Medulla oblongata (tissue), 1 donor: ENCODE measurements around the gene MMP2.
A peak's percentile ranks its signal among the peaks of the same experiment; 100 is the strongest.

Experiments
- DNase-seq: peaks from one replicate; pipeline ENCODE4 v3.0.0-alpha.2; 2015; ENCODE audit errors: extremely low spot score

Gene MMP2

DNA sequence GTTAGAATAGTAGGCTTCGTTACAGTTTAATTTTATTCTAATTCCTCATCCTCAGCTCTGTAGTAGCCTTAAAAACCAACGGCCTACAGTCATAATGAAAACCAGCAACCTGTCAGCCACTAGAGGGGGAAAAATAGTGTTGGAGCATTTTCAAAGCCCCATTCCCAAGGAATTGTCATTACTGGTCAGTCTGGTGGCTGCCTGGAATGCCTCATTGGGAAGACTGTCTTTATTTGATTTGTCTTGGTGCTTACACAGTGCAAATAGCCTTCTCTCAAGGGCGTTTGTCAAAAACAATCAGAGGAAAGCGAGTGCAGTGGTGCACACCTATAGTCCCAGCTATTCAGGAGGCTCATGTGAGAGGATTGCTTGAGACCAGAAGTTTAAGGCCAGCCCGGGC is 34.6 kb downstream of the MMP2 start:
- DNase-seq = no peak

DNA sequence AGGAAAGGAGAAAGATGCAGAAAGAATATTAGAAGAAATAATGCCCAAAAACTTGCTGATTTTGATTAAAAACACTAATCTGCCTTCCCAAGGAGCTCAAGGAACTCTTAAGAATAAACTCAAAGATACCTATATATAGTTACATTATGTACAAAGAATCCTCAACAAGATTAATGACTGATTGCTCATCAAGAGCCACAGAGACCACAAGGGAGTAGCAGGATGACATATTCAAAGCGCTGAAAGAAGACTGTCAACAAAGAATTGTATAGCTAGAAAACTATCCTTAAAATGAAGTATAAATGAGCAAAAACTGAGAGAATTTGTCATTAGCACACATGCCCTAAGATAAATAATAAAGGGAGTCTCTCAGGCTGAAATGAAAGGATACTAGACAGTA is 36.1 kb downstream of the MMP2 start:
- DNase-seq = no peak

DNA sequence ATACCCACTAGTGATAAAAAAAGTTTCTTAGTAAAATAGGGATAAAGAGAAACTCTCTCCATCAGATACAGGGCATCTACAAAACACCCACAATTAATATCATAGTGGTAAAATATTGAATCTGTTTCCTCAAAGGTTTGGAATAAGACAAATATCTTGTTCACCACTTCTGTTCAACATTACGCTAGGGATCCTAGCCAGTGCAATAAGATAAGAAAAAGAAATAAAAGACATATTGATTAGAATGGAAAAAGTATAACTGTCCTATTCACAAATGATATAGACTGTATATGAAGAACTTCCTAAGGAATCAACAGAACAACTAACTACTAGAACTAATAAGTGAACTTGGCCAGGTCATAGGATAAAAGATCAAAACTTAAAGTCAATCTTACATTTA is 42.8 kb downstream of the MMP2 start:
- DNase-seq = no peak

DNA sequence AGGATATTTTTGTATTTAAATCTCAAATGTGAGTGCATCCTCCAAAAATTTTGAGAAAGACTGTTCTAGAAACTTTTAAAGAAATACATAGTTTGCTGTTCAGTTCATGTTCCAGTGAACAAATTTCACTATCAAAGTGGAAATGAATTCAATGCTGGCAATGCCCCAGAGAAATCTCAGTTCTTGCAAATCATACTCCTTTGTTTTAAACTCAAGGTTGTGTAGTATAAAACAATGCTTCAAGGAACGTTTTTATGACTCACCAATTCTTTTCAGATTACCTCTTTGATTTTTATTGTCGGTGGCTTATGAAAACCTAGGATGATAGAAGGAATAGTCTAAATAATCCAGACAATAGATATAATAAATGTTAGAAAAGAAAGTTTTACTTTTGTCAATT is 47.4 kb downstream of the MMP2 start:
- DNase-seq = no peak

DNA sequence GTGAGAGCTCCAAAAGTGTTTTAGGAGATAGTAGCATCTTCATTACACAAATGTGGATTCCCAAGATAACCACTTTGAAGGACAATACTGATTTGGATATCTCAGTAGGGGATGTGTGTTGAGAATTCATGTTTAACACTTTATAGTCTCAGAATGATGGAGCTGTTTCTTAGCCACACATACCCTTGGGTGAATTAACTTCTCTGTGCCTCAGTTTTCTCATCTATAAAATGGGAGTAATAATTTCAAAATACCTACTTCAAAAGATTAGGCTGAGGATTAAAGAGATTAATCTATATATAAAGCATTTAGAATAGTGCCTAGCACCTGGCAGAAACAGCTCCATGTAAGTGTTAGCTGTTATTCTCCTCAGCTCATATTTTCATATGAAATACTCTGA is 48.9 kb downstream of the MMP2 start:
- DNase-seq = no peak

DNA sequence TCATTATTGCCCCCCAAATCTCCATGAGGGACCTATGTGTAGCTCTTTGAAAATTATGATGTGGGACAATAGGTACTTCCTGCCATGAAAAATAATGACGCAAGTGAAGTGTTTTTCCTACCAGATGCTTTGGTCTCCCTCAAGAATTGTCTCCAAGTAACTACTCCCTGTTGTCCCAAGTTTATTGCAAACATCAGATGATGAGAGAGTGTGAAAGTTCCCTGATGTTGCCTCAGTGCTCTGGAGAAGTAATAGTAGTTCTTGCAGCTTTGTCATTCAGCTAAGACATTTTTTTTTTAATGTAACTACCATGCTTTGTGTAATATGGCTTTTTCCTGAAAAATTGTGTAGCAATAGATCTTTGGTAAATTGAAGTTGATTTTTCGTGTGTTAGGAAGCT is 50.0 kb downstream of the MMP2 start:
- DNase-seq = no peak

DNA sequence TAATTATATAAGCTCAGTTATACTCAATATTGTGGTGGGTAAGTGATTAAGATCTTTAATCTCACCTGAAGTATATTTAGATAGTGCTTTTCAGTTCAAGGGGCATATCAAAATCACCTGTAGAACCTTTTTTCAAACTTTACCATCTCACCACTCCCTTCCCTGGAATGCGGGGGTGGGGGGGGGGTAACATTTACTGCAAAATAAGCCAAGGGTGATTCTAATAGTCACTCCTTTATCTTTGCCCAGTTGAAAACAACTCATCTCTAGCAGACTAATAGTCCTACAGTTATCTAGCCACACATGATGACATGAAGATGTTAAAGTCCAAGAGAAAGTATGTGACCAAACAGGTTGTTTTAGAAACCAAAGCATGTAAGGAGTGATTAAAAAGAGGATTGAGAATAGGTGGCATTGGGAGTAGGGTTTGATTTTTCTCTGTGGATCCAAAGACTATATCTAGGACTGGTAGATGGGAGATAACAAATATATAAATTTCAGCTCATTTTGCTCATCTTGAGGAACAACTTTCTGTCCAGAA is 51.4 kb downstream of the MMP2 start:
- DNase-seq = no peak

DNA sequence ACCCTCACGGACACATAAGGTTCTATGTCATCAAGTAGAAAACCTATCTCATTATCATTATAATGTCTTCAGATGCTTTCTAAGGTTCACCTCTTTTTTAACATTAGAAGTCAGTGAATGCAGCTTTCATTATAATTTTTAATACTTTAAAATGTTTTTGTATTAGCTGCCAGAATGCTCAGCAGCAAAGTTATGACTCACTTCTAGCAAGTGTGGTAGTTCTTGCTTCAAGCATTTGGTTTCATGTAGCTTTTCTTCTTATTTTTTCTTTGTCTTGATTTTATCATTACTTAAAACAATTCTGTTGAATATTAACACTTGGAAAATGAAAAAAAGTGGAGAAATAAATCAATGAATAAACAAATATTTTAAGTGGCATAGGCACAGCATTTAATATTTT is 53.2 kb downstream of the MMP2 start:
- no peak for DNase-seq

DNA sequence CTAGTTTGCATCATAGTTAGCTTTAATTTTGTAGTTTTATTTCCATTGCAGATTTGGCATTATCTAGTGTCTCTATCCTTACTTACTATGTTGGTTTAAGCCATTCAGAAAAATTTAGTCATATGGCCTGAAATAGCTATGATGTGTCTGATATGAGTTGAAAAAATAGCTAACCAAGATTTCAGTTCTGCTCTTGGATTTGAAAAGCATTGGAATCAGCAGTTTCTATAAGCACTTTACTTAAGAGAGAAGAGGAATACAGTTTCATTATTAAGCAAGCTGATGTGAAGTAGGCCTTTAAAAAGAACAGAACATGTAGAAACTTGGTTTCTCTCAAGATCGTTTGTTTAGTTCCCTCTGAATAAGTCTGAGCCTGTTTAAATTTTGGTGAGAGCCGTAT is 55.8 kb downstream of the MMP2 start:
- DNase-seq = peak; percentile 73

DNA sequence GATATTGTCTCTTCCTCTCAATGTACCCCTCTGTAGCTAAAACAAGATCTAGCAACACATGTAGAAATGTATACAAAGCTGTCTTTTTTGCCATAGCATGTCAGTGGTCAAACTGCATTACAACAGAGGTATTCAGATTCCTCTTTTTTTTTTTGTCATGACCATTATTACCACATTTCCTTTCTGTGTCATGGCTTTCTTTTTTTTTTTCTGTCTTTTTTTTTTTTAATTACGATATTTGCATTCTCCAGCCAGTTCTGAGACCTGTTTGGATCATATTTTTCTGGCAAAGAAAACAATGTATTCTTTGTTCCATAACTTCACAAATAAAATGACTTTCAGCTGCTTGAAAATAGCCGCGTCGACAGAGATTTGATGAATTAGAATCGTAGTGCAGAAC is 60.1 kb downstream of the MMP2 start:
- DNase-seq = peak; percentile 31

DNA sequence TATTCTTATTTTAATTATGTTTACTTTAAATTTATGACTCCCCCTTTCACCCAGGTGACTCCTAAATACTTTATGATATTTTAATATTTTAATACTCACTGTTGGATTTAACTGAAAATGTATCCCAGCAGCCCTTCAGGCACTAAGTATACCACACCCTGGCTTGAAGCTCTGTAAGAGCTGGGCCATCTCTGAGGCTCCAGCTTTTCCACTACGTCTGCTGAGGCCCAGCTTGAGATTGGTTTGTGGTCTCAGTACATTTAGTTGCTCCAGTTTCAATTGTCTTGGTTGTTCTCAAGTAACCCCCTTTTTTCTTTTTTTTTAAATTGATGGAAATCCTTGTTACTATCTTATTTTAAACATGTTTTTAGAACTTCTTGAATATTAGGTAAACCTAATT is 60.5 kb downstream of the MMP2 start:
- DNase-seq = peak; percentile 22

DNA sequence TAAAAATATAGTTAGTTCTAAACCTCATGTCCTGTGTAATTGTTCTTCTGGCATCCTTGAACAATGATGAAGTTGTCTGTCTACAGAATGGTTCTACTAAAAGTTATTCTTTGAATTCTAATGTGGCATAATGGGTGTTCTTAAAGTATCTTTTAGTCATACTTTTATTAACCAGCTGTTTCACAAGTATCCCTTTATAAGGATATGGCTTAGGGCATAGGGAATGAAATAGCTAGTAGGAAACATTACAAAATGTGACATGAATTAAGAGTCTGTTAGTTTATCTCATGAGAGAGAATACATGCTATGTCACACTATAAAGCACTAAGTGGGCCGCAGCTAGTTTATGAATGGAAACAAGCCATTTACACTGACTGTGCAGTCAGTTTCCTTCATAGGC is 61.2 kb downstream of the MMP2 start:
- no peak for DNase-seq

DNA sequence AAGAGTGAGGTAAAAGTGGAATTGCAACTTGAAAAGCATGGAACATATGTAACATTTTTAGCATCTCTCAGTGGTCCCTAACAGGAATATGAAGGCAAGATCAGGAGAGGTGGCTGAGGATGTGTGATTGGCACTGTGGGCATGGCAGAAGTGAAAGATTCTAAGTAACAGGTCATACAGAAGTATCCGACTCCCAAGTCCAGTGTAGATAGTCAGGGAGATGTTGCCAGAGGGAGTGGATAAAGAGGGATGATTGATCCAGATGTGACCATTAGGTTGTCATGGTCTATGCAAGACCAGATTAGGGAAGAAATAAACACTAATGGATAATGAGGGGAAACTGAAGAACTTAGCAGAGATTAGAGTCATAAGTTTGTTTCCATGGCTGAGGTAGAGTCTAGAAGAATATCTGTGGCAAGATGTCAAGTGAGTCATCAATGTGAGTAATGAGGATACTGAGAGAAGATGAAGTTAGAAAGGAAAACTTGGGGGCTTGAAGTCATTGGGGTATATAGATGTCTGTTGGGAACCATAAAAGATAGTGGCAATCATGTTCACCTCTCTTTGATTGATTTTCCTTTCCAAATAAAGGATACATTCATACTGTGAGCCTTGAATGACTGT is 63.6 kb downstream of the MMP2 start:
- no peak for DNase-seq

DNA sequence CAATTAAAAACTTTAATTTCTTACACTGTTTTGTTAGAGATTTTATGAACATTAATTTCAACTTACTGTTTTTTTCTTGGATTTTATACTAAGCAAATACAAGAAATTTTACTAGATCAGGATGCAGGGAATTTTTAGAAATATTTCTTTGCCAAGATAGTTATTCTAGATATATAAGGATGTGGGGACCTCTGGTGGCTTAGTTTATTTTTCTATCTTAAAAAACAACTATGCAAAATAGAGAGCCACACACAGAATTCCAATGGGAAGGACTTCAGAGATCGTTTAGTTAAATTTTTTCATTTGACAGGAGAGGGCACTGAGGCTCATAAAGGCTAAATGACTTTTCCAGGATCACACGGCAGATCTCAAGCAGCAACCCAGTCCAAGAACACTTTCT is 64.5 kb downstream of the MMP2 start:
- peak; percentile 73 for DNase-seq

DNA sequence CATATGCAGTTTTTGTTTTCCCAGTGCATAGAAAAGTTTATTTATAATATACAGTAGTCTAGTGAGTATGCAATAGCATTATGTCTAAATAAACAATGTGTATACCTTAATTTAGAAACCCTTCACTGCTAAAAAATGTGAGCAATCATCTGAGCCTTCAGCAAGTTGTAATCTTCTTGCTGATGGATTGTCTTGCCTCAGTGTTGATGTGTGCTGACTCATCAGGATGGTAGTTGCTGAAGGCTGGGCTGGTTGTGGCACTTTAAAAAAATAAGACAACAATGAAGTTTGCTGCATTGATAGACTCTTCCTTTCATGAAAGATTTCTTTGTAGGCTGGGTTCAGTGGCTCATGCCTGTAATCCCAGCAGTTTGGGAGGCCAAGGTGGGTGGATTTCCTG is 73.6 kb downstream of the MMP2 start:
- DNase-seq = no peak

DNA sequence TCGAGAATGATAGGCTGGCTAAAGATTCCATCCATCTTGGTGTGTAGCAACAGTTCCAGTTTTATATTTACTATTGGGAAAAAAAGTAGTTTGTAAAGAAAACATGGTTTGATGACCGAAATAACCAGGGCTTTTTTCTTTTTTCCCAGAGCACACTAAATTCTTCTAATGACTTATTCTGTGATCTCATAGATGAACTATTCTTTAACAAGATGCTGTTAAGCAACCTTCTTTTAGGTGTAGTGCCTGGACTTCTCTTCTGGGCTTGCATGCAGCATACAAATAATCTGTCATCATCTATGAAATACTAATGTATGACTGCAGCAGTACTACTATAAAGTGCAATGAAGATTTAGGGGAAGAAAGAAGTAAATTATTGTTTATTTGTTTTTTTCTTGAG is 76.4 kb downstream of the MMP2 start:
- DNase-seq = no peak
